HEK293 (cell line): ENCODE data around the gene GRIK4.

Experiments used
- CTCF ChIA-PET: fragments of 350-600 bp; formaldehyde crosslinking; extraction: SDS; loops from one replicate; lab custom pipeline; 2021; ENCODE audit warnings: antibody characterized with exemption; lab: Yijun Ruan, JAX
- POLR2A ChIA-PET: fragments of 300-600 bp; formaldehyde crosslinking; extraction: SDS; loops from one replicate; lab custom pipeline; 2020; ENCODE audit warnings: antibody characterized with exemption, inconsistent platforms; lab: Yijun Ruan, JAX
- H3K27ac ChIP-seq: fragments of 200-500 bp; sonication (Bioruptor generic); 2 replicates; pipeline ENCODE4 v1.5.1; 2014; ENCODE audit warnings: low read depth, low read length, control low read depth, inconsistent platforms; ENCODE audit errors: extremely low read depth
- H3K36me3 ChIP-seq, 2 experiments: fragments of 200-500 bp in 1 of 2; sonication (Bioruptor generic) in 1 of 2; 1 replicate in 1 of 2; 2 replicates in 1 of 2; pipeline ENCODE4 v1.5.1; 2014 to 2017; ENCODE audit warnings: inconsistent platforms in 2 of 2, low read length in 2 of 2; ENCODE audit not compliant: control insufficient read depth in 2 of 2, insufficient read depth in 1 of 2
- H3K4me1 ChIP-seq: fragments of 200-500 bp; sonication (Bioruptor generic); 2 replicates; pipeline ENCODE4 v1.5.1; 2014; ENCODE audit warnings: mild to moderate bottlenecking, low read length, inconsistent platforms; ENCODE audit not compliant: control insufficient read depth, insufficient read depth
- H3K4me3 ChIP-seq: 2 replicates; pipeline ENCODE4 v1.5.1; 2011; ENCODE audit warnings: low read depth, mild to moderate bottlenecking, control low read depth, low read length, moderate library complexity
- H3K9me3 ChIP-seq: fragments of 200-500 bp; sonication (Bioruptor generic); 2 replicates; pipeline ENCODE4 v1.5.1; 2014; ENCODE audit warnings: low read depth, low read length, inconsistent platforms; ENCODE audit not compliant: control insufficient read depth, insufficient read depth
- OVOL3 ChIP-seq: fragments of 450-650 bp; formaldehyde crosslinking; IDR thresholded peaks from 2 replicates; pipeline ENCODE4 v1.5.1; 2016; ENCODE audit warnings: missing biosample characterization, missing genetic modification characterization
- SALL2 ChIP-seq: fragments of 450-650 bp; formaldehyde crosslinking; IDR thresholded peaks from 2 replicates; pipeline ENCODE4 v1.5.0; 2017; ENCODE audit warnings: missing biosample characterization, mild to moderate bottlenecking, missing genetic modification characterization, borderline replicate concordance
- SETDB1 ChIP-seq: IDR thresholded peaks from one replicate; pipeline ENCODE4 v1.6.1; 2017; ENCODE audit warnings: mild to moderate bottlenecking, low read length, moderate library complexity, mixed read lengths; ENCODE audit not compliant: insufficient read length
- SP3 ChIP-seq: fragments of 450-650 bp; formaldehyde crosslinking; IDR thresholded peaks from 2 replicates; pipeline ENCODE4 v1.5.1; 2016; ENCODE audit warnings: missing biosample characterization, missing genetic modification characterization
- ZNF132 ChIP-seq: fragments of 450-650 bp; formaldehyde crosslinking; IDR thresholded peaks from 2 replicates; pipeline ENCODE4 v1.5.1; 2017; ENCODE audit warnings: missing biosample characterization, missing genetic modification characterization, borderline replicate concordance
- ZNF175 ChIP-seq: fragments of 450-650 bp; formaldehyde crosslinking; IDR thresholded peaks from 2 replicates; pipeline ENCODE4 v1.5.1; 2016; ENCODE audit warnings: missing biosample characterization, missing genetic modification characterization
- ZNF19 ChIP-seq: fragments of 450-650 bp; formaldehyde crosslinking; IDR thresholded peaks from 2 replicates; pipeline ENCODE4; 2016; ENCODE audit warnings: missing biosample characterization, missing genetic modification characterization, low read depth
- ZNF24 ChIP-seq: fragments of 450-650 bp; formaldehyde crosslinking; IDR thresholded peaks from 2 replicates; pipeline ENCODE4 v1.5.1; 2016; ENCODE audit warnings: missing biosample characterization, missing genetic modification characterization
- ZNF266 ChIP-seq: fragments of 450-650 bp; formaldehyde crosslinking; IDR thresholded peaks from 2 replicates; pipeline ENCODE4 v1.5.1; 2016; ENCODE audit warnings: missing biosample characterization, missing genetic modification characterization, low read depth
- ZNF366 ChIP-seq: fragments of 450-650 bp; formaldehyde crosslinking; conservative IDR thresholded peaks from 2 replicates; pipeline ENCODE4 v1.5.1; 2016; ENCODE audit warnings: missing biosample characterization, missing genetic modification characterization
- ZNF433 ChIP-seq: fragments of 450-650 bp; formaldehyde crosslinking; IDR thresholded peaks from 2 replicates; pipeline ENCODE4 v1.5.1; 2016; ENCODE audit warnings: missing biosample characterization, missing genetic modification characterization, low read depth
- ZNF473 ChIP-seq: fragments of 450-650 bp; formaldehyde crosslinking; IDR thresholded peaks from 2 replicates; pipeline ENCODE4 v1.5.1; 2017; ENCODE audit warnings: missing biosample characterization, missing genetic modification characterization
- ZNF530 ChIP-seq: fragments of 450-650 bp; formaldehyde crosslinking; IDR thresholded peaks from 2 replicates; pipeline ENCODE4 v1.5.1; 2016; ENCODE audit warnings: low read depth, missing biosample characterization, missing genetic modification characterization
- ZNF791 ChIP-seq: fragments of 450-650 bp; formaldehyde crosslinking; IDR thresholded peaks from 2 replicates; pipeline ENCODE4 v1.5.1; 2016; ENCODE audit warnings: missing biosample characterization, missing genetic modification characterization
- TF ChIP-seq, protein P1 (sequence below): fragments of 450-650 bp; formaldehyde crosslinking; IDR thresholded peaks from 2 replicates; pipeline ENCODE4 v1.5.1; 2016; ENCODE audit warnings: missing biosample characterization, missing genetic modification characterization
- TF ChIP-seq, protein P2 (sequence below): fragments of 450-650 bp; formaldehyde crosslinking; IDR thresholded peaks from 2 replicates; pipeline ENCODE4 v1.5.1; 2016; ENCODE audit warnings: missing biosample characterization, missing genetic modification characterization
- TF ChIP-seq, protein P3 (sequence below): fragments of 450-650 bp; formaldehyde crosslinking; IDR thresholded peaks from 2 replicates; pipeline ENCODE4 v1.5.1; 2016; ENCODE audit warnings: missing biosample characterization, missing genetic modification characterization

The GRIK4 gene

DNA sequence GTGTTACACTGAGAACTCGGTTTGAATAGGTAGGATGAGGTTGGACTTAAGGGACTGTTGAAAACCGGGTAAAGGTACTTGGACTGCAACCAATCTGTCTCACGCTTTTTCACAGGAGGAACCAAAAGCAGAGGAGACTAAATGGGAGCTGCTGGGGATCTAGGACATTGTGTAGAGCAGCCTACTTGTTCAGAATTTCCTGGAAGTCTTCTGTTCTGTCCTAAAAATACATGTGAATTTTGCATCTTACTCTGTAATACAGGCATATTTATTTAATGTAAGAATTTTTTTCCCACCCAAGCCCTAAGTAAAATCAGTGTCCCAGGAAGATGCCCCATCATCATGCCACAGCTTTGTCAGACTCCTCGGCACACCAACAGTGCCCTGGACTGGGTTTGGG, 460.3 kb downstream of the GRIK4 start:
- TF ChIP-seq, protein P1, sequence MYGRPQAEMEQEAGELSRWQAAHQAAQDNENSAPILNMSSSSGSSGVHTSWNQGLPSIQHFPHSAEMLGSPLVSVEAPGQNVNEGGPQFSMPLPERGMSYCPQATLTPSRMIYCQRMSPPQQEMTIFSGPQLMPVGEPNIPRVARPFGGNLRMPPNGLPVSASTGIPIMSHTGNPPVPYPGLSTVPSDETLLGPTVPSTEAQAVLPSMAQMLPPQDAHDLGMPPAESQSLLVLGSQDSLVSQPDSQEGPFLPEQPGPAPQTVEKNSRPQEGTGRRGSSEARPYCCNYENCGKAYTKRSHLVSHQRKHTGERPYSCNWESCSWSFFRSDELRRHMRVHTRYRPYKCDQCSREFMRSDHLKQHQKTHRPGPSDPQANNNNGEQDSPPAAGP (tag by site-specific recombination), result no peak
- TF ChIP-seq ZNF366 (tag by site-specific recombination) (no peak), ZNF530 (no peak), ZNF433 (tag by site-specific recombination) (no peak), SETDB1 (no peak), ZNF266 (tag by site-specific recombination) (no peak), SP3 (tag by site-specific recombination) (no peak), ZNF132 (tag by site-specific recombination) (no peak), ZNF24 (tag by site-specific recombination) (no peak), ZNF19 (tag by site-specific recombination) (no peak), ZNF473 (tag by site-specific recombination) (no peak), ZNF175 (tag by site-specific recombination) (no peak), ZNF791 (no peak), SALL2 (tag by site-specific recombination) (no peak)
- TF ChIP-seq, protein P2, sequence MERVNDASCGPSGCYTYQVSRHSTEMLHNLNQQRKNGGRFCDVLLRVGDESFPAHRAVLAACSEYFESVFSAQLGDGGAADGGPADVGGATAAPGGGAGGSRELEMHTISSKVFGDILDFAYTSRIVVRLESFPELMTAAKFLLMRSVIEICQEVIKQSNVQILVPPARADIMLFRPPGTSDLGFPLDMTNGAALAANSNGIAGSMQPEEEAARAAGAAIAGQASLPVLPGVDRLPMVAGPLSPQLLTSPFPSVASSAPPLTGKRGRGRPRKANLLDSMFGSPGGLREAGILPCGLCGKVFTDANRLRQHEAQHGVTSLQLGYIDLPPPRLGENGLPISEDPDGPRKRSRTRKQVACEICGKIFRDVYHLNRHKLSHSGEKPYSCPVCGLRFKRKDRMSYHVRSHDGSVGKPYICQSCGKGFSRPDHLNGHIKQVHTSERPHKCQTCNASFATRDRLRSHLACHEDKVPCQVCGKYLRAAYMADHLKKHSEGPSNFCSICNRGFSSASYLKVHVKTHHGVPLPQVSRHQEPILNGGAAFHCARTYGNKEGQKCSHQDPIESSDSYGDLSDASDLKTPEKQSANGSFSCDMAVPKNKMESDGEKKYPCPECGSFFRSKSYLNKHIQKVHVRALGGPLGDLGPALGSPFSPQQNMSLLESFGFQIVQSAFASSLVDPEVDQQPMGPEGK (tag by site-specific recombination), result no peak
- TF ChIP-seq, protein P3, sequence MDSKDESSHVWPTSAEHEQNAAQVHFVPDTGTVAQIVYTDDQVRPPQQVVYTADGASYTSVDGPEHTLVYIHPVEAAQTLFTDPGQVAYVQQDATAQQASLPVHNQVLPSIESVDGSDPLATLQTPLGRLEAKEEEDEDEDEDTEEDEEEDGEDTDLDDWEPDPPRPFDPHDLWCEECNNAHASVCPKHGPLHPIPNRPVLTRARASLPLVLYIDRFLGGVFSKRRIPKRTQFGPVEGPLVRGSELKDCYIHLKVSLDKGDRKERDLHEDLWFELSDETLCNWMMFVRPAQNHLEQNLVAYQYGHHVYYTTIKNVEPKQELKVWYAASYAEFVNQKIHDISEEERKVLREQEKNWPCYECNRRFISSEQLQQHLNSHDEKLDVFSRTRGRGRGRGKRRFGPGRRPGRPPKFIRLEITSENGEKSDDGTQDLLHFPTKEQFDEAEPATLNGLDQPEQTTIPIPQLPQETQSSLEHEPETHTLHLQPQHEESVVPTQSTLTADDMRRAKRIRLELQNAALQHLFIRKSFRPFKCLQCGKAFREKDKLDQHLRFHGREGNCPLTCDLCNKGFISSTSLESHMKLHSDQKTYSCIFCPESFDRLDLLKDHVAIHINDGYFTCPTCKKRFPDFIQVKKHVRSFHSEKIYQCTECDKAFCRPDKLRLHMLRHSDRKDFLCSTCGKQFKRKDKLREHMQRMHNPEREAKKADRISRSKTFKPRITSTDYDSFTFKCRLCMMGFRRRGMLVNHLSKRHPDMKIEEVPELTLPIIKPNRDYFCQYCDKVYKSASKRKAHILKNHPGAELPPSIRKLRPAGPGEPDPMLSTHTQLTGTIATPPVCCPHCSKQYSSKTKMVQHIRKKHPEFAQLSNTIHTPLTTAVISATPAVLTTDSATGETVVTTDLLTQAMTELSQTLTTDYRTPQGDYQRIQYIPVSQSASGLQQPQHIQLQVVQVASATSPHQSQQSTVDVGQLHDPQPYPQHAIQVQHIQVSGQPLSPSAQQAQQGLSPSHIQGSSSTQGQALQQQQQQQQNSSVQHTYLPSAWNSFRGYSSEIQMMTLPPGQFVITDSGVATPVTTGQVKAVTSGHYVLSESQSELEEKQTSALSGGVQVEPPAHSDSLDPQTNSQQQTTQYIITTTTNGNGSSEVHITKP, result no peak
- Histone ChIP-seq H3K4me1 (no peaks in the 10 kb centered on the region), H3K36me3 (no peaks in the 10 kb centered on the region), H3K4me3 (no peak overlapping the region), H3K9me3 (no peaks in the 10 kb centered on the region), H3K27ac (no peak overlapping the region)
- POLR2A ChIA-PET, result no interaction called here
- CTCF ChIA-PET, result interaction anchor here (1.0 kb wide), 1 partner anchor 14 kb away, joined by 3 read pairs; no protein-coding TSS in a partner anchor

DNA sequence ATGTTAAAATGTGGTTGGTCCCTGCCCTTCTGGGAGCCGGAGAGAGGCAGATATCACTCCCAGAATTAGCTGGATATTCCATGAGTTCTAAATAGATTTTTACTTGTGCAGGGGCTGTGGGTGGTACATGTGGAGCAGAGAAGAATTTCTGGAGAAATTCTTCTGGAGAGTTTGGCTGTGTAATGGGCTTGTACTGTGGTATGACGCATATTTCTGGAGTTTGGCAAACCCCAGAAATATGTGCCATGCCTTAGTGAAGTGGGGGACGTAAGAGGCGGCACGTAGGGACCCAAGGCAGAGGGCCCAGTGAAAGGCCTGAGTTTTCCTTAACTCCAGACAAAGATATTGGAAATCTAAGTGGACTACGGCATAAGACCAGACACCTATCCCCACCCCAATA, 461.1 kb downstream of the GRIK4 start:
- no peaks in the 10 kb centered on the region for H3K9me3 ChIP-seq
- no peak for TF ChIP-seq OVOL3 (tag by site-specific recombination)
- no peak overlapping the region for H3K4me3 ChIP-seq
- H3K27ac ChIP-seq, result no peak overlapping the region
- POLR2A ChIA-PET, result no interaction called here
- CTCF ChIA-PET, result interaction anchor here (1.0 kb wide), 1 partner anchor 13 kb away, joined by 3 read pairs; no protein-coding TSS in a partner anchor
- no peaks in the 10 kb centered on the region for H3K4me1 ChIP-seq
- no peaks in the 10 kb centered on the region for H3K36me3 ChIP-seq
